HepG2 (cell line): ENCODE data around the gene STOM. TPM values are rescaled to one million over a fixed set of nuclear protein-coding genes. Genes with fewer than 3 reads are reported as not detected.

Source experiments
- ATM ChIP-seq: fragments of 450-650 bp; IDR thresholded peaks from 2 replicates; pipeline ENCODE4 v1.7.1; 2017; ENCODE audit warnings: mild to moderate bottlenecking, borderline replicate concordance
- CAMTA2 ChIP-seq: sonication (generic); formaldehyde crosslinking; IDR thresholded peaks from 2 replicates; pipeline ENCODE4 v1.4.0; 2020; ENCODE audit warnings: mild to moderate bottlenecking, missing genetic modification reagents, borderline replicate concordance
- DNMT3B ChIP-seq: conservative IDR thresholded peaks from 2 replicates; pipeline ENCODE4 v1.6.1; 2016; ENCODE audit warnings: missing biosample characterization, control low read depth
- DRAP1 ChIP-seq: IDR thresholded peaks from 2 replicates; pipeline ENCODE4 v1.6.1; 2016; ENCODE audit warnings: missing genetic modification reagents, missing compliant biosample characterization
- FOXP1 ChIP-seq, 2 experiments: fragments of 450-650 bp in 1 of 2; IDR thresholded peaks; 2 replicates each; pipeline ENCODE4 v1.6.1; 2017 to 2018; ENCODE audit warnings: antibody characterized with exemption in 1 of 2
- HDAC6 ChIP-seq: fragments of 200-600 bp; sonication (generic); IDR thresholded peaks from 2 replicates; pipeline ENCODE4 v1.7.0; 2017; ENCODE audit warnings: mild to moderate bottlenecking, antibody characterized with exemption, low read length, low read depth
- PCBP2 ChIP-seq: fragments of 200-400 bp; formaldehyde crosslinking; optimal IDR thresholded peaks from 2 replicates; pipeline ENCODE3; 2018; ENCODE audit warnings: low read length, low read depth; ENCODE audit not compliant: poor library complexity, severe bottlenecking
- POGZ ChIP-seq: sonication (generic); formaldehyde crosslinking; IDR thresholded peaks from 2 replicates; pipeline ENCODE4 v1.4.0; 2020; ENCODE audit warnings: mild to moderate bottlenecking, missing genetic modification reagents
- SP2 ChIP-seq: sonication (generic); formaldehyde crosslinking; IDR thresholded peaks from 2 replicates; pipeline ENCODE4 v1.5.1; 2020; ENCODE audit warnings: mild to moderate bottlenecking, missing genetic modification reagents
- SPEN ChIP-seq: sonication (generic); formaldehyde crosslinking; IDR thresholded peaks from 2 replicates; pipeline ENCODE4 v1.5.1; 2020; ENCODE audit warnings: low read depth, mild to moderate bottlenecking, missing genetic modification reagents
- TBP ChIP-seq: sonication (generic); formaldehyde crosslinking; IDR thresholded peaks from 2 replicates; pipeline ENCODE4 v1.5.0; 2020; ENCODE audit warnings: missing genetic modification reagents
- TIGD3 ChIP-seq: sonication (generic); formaldehyde crosslinking; IDR thresholded peaks from 2 replicates; pipeline ENCODE4 v1.5.1; 2020; ENCODE audit warnings: mild to moderate bottlenecking, missing genetic modification reagents, borderline replicate concordance
- ZNF280D ChIP-seq: sonication (generic); formaldehyde crosslinking; IDR thresholded peaks from 2 replicates; pipeline ENCODE4 v1.5.1; 2020; ENCODE audit warnings: mild to moderate bottlenecking, missing genetic modification reagents
- ZNF451 ChIP-seq: sonication (generic); formaldehyde crosslinking; IDR thresholded peaks from 2 replicates; pipeline ENCODE4 v1.5.0; 2020; ENCODE audit warnings: mild to moderate bottlenecking, missing genetic modification reagents
- ZNF589 ChIP-seq: sonication (generic); formaldehyde crosslinking; conservative IDR thresholded peaks from 2 replicates; pipeline ENCODE4 v1.8.0; 2022; ENCODE audit warnings: mild to moderate bottlenecking, moderate library complexity, missing genetic modification reagents
- ZNF629 ChIP-seq: sonication (generic); formaldehyde crosslinking; conservative IDR thresholded peaks from 2 replicates; pipeline ENCODE4 v1.5.0; 2020; ENCODE audit warnings: missing genetic modification reagents
- ZNF841 ChIP-seq: sonication (generic); formaldehyde crosslinking; IDR thresholded peaks from 2 replicates; pipeline ENCODE4 v1.8.1; 2023; ENCODE audit warnings: missing genetic modification reagents, borderline replicate concordance
- ZSCAN20 ChIP-seq: sonication (generic); formaldehyde crosslinking; IDR thresholded peaks from 2 replicates; pipeline ENCODE4 v1.4.0; 2020; ENCODE audit warnings: missing genetic modification reagents, mild to moderate bottlenecking, borderline replicate concordance
- polyA plus RNA-seq, 8 experiments: library from polyadenylated mRNA; depleted of rRNA in 3 of 8; stranded (reverse) in 7 of 8; unstranded in 1 of 8; fragments of >200 nt; fragmentation: Illumina TruSeq in 4 of 8; extraction: Trizol in 4 of 8; gene quantifications; 2 replicates each; pipeline versions ENCODE4 v1.2.1 to v1.2.3, GENCODE V29; 2011 to 2016; ENCODE audit warnings: low read depth in 4 of 8, missing spikeins in 1 of 8, mixed read lengths in 1 of 8; ENCODE audit not compliant: insufficient read depth in 1 of 8
- total RNA-seq, 5 experiments: library from RNA; depleted of rRNA; stranded (reverse); fragments of >200 nt; fragmentation: Illumina TruSeq; extraction: Trizol; gene quantifications; 2 replicates each; pipeline ENCODE4 v1.2.3, GENCODE V29; 2016; ENCODE audit warnings: low read depth in 1 of 5
- TF ChIP-seq, protein P1 (sequence below): sonication (generic); formaldehyde crosslinking; IDR thresholded peaks from 2 replicates; pipeline ENCODE4 v1.4.0; 2020; ENCODE audit warnings: missing genetic modification reagents, mild to moderate bottlenecking, borderline replicate concordance
- TF ChIP-seq, protein P2 (sequence below): sonication (generic); formaldehyde crosslinking; IDR thresholded peaks from 2 replicates; pipeline ENCODE4 v1.5.1; 2020; ENCODE audit warnings: missing genetic modification reagents, mild to moderate bottlenecking, borderline replicate concordance

Gene STOM
- total and polyA plus RNA-seq, 2 of the 13 experiments (the other 11 are each of a cell fraction or from before 2014, with no cell fraction given) = 43.6 to 165 TPM

DNA sequence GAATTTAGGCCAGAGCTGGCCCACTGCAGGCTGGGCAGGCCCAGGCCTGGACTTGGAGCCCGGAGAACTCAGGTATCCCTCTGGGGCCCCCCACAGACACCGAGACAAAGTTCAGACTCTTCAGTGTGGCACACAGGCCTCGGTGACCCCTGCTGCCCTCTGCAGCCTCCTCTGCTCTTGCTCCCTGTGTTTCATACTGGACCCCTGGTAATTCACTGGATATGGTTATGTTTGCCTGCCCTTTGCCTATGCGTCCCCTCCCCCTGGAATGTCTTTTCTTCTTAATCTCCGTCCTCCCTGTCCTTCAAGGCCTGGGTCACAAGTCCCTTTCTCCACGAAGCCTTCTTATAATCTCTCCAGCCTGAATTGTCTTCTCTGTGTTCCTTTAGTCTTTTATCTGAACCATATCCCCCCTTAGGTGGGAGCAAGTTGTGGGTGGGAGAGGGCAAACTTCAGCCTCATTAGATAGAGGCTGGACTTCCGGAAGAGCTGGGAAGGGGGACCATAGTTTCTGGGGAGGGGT, 72.0 kb downstream of the STOM start (continued):
- TF ChIP-seq FOXP1 (IDR thresholded peaks at IDR 0.05) (no peak), FOXP1 (CRISPR knock-in tag; IDR thresholded peaks at IDR 0.05) (peak; percentile 47; the same call in 1 of the 2 replicates), ZNF451 (CRISPR knock-in tag) (no peak), POGZ (CRISPR knock-in tag) (peak; percentile 51), ZSCAN20 (CRISPR knock-in tag) (no peak), DRAP1 (CRISPR knock-in tag) (no peak), ZNF629 (CRISPR knock-in tag) (0 out of 2 replicates have a peak, but pooled peaks have one; percentile 16), ZNF280D (CRISPR knock-in tag) (no peak), ZNF841 (CRISPR knock-in tag) (no peak), HDAC6 (no peak), PCBP2 (no peak), ZNF589 (CRISPR knock-in tag) (no peak), SPEN (peak; percentile 63; the same call in 1 of the 2 replicates), TBP (CRISPR knock-in tag) (no peak), TIGD3 (CRISPR knock-in tag) (no peak), ATM (no peak), SP2 (CRISPR knock-in tag) (no peak), CAMTA2 (CRISPR knock-in tag) (no peak), DNMT3B (CRISPR knock-in tag) (no peak)
- TF ChIP-seq, protein P1, sequence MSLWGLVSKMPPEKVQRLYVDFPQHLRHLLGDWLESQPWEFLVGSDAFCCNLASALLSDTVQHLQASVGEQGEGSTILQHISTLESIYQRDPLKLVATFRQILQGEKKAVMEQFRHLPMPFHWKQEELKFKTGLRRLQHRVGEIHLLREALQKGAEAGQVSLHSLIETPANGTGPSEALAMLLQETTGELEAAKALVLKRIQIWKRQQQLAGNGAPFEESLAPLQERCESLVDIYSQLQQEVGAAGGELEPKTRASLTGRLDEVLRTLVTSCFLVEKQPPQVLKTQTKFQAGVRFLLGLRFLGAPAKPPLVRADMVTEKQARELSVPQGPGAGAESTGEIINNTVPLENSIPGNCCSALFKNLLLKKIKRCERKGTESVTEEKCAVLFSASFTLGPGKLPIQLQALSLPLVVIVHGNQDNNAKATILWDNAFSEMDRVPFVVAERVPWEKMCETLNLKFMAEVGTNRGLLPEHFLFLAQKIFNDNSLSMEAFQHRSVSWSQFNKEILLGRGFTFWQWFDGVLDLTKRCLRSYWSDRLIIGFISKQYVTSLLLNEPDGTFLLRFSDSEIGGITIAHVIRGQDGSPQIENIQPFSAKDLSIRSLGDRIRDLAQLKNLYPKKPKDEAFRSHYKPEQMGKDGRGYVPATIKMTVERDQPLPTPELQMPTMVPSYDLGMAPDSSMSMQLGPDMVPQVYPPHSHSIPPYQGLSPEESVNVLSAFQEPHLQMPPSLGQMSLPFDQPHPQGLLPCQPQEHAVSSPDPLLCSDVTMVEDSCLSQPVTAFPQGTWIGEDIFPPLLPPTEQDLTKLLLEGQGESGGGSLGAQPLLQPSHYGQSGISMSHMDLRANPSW (CRISPR knock-in tag) = no peak; the same call in 1 of the 2 replicates
- TF ChIP-seq, protein P2, sequence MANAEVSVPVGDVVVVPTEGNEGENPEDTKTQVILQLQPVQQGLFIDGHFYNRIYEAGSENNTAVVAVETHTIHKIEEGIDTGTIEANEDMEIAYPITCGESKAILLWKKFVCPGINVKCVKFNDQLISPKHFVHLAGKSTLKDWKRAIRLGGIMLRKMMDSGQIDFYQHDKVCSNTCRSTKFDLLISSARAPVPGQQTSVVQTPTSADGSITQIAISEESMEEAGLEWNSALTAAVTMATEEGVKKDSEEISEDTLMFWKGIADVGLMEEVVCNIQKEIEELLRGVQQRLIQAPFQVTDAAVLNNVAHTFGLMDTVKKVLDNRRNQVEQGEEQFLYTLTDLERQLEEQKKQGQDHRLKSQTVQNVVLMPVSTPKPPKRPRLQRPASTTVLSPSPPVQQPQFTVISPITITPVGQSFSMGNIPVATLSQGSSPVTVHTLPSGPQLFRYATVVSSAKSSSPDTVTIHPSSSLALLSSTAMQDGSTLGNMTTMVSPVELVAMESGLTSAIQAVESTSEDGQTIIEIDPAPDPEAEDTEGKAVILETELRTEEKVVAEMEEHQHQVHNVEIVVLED (CRISPR knock-in tag) = no peak
